Activated T-cell treated with anti-CD3 and anti-CD28 coated beads for 4 hours (primary cell): Measurements from ENCODE around the gene CMTM3.
A peak's percentile ranks its signal among the peaks of the same experiment; 100 is the strongest.
"Not testable (repeated sequence)": the region's sequence is repeated elsewhere in the genome, so short reads cannot be mapped to it uniquely, and the experiment has no call there.

Experiments used
- DNase-seq: peaks from one replicate; pipeline ENCODE4 v3.0.0-alpha.2; 2020

CMTM3 gene, protein sequence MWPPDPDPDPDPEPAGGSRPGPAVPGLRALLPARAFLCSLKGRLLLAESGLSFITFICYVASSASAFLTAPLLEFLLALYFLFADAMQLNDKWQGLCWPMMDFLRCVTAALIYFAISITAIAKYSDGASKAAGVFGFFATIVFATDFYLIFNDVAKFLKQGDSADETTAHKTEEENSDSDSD

DNA sequence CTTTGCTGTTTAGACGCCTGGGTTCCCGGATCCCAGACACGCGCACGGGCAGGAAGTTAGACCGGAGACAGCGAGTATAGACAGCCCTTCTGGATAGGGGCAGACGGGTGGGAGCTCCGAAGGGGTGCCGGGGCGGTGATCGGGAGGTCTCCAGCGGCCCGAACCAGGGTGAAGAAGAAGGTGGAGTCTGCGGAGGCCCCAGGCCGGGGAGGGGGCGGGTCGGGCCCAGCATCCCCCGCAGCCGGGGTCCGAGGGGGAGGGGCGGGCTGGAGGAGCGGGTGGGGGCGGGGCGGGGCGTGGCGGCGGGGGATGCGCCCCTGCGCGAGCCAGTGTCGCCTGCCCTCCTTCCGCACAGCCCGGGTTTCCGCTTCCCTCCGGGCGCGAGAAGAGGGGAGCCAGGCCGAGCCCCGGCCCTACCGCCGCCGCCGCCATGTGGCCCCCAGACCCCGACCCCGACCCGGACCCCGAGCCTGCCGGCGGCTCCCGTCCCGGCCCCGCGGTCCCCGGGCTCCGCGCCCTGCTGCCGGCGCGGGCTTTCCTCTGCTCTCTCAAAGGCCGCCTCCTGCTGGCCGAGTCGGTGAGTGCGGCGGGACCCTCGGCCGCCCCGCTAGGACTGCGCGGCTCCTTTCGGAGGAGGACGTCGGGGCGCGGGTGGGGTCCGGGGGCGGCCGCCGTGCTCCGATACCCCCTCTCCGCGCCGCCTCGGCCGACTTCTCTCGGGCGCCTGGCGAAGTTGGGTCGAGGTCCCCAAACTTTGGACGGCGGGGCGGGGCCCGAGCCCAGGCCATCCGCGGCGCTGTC is at the start of gene CMTM3:
Gene CMTM3, plus strand, starts transcription at position 329 of the 801 bp plus-strand sequence. Its CDS starts 102 bp downstream, at position 431.
- DNase-seq, result peak; percentile 69

DNA sequence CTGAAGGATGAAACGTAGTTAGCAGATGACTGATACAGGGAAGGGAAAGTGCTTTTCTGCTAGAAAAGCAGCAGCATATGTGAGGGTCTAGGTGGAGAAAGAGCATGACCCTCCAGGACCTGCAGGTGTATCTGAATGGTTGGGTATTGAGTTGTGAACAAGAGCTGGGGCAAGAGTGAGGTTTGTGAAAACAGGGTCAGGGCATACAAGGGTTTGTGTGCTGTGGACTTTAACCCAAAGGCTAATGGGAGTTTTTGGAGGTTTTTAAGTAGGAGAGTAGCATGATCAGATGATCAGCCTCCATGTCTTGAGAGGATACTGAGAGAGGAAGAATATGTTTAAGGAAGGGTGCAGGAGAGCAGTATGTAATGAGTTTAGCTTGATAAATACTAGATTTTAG is 44.4 kb upstream of the CMTM3 start:
- no peak for DNase-seq

DNA sequence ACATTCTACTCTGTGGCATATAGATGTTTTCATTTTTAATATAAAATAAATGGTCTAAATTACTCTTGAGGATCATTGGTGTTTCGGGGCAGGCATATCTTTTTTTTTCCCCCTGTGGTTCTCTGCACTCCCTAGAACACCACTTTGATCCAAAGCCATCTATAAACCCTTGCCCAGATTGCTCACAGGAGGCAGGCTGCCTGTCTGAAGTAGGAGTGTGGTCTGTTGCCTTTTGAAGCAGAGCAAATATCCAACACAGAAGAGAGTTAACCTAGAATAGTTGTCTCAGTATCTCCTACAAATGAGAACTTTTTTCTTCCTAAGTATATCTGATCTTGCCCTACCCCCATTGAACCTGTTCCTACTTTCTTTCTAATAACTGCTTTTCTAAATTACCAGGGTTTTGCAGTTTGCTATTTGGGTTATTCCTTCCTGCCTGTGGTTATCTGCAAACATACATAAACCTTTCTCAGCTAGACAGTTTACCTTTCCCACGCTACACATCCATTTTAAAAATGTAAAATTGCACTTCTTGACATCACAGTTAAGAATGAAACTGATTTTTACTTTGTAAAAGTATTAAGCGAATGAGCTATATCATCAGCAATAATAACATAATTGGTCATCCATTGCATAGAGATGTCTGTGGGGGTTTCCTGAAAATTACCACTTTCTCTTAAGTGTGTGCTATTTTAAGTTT is 43.0 kb upstream of the CMTM3 start:
- DNase-seq, result no peak

DNA sequence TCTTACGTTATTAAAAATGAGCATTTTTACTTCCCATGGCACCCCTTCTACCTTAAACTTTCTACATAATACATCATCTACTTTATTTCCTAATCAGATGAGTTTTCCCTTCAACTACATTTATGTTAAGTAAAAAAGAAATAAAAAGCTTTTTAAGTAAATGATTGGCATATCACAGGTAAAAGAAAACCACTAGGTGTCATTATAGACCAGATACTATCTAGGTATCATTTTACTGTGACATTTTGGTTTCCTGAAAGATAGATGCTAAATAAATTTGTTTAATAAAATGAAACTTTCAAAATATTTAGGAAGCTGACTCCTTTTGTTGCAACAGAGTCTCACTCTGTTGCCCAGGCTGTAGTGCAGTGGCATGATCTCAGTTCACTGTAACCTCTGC is 42.1 kb upstream of the CMTM3 start:
- no peak for DNase-seq

DNA sequence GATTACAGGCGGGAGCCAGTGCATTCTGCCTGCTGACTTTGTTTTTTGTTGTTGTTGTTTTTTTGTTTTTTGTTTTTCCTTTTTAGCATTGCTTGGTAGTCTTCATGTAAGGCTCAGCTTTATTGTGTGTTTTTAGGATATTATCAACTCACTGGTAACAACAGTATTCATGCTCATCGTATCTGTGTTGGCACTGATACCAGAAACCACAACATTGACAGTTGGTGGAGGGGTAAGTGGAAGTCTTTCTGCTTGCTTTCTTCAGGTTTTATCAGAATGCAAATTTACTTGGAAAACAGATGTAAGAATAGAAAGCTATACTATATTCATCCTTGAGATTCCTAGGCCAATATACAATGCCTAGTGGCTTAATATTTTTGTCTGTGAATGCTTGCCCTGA is 41.5 kb upstream of the CMTM3 start:
- no peak for DNase-seq

DNA sequence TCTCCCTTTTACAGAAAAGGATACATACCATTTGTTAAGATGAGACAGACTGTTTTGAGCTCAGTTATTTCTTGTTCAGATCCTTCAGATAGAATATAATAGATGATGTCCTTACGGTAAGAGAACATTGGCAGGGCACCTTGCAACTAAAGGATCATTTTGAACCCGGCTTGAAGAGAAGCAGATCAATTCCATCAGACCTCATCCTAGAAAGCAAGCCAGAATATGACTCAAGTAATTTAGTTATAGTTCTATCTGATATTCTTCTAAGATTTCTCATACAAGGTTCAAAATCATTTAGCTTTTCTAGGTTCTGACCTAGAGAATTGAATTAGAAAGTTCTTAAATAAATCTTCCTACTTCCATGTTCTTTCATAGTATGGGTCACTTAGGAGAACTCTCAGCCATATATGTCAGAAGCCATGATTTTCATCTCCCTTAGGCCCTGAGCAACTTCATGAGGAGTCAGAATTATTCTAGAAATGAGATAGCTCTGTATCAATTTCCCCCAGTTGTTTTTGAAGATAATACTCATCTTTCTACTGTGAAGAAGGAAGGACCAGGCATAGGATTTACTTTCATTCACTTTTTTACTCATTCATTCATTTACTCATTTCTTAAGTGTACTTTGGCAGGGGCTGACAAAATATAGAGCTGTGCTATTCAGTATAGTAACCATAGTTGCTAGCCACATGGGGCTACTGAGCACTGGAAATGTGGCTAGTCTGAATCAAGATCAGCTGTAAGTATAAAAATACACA is 40.8 kb upstream of the CMTM3 start:
- no peak for DNase-seq

DNA sequence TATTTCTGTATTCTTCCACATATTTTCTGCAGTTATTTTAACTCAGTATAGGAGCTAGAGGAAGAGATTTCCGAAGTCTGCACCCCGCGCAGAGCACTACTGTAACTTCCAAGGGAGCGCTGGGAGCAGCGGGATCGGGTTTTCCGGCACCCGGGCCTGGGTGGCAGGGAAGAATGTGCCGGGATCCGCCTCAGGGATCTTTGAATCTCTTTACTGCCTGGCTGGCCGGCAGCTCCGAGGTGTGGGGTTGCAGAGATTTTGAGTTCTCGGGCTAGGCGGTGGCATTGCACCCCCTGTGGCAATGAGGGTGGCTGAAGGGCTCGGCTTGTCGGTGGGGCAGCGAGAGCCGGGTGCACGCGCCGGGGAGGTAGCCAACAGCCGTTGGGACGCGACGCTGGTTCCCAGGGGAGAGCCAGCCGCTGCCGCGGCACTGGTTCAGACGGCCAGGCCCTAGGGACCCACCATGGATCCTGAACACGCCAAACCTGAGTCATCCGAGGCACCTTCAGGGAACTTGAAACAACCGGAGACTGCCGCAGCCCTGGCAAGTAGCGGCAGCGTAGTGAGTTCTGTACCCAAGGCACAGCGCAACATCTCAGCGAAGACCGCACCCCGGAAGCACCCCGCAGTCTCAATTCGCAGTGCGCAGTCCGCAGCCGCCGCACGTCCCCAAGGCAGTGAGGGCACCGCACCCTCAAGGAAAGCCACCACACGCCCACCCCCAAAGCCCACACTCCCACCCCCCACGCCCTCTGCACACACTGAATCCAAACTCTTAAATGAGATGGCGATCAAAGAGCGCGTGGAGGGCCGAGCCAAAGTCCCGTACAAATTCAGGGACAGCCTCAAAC is 38.2 kb upstream of the CMTM3 start, which contains the start of gene CMTM1:
Gene CMTM1, plus strand, starts transcription at position 389 of the 851 bp plus-strand sequence. Its CDS starts 75 bp downstream, at position 464.
- no peak for DNase-seq

DNA sequence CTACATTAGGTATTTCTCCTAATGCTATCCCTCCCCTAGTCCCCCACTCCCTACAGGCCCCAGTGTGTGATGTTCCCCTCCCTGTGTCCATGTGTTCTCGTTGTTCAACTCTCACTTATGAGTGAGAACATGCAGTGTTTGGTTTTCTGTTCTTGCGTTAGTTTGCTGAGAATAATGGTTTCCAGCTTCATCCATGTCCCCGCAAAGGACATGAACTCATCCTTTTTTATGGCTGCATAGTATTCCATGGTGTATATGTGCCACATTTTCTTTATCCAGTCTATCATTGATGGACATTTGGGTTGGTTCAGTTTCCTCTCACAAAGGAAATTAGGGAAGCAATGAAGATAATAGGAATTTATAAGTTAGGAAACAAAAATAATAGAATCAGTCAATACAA is 37.2 kb upstream of the CMTM3 start:
- DNase-seq, result not testable (repeated sequence)

DNA sequence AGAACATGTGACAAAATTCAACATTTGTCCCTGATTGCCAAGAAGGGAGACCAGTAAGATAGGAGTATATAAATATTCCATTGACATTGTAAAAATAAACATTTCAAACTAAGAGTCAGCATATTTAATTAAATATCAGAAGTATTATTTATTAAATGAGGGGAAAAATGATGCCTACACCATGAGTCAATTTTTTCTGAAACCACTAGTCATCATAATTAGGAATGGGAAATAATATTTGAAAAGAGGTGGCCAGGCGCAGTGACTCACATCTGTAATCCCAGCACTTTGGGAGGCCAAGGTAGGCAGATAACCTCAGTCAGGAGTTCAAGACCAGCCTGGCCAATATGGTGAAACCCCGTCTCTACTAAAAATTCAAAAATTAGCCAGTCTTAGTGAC is 36.1 kb upstream of the CMTM3 start:
- DNase-seq, result no peak

DNA sequence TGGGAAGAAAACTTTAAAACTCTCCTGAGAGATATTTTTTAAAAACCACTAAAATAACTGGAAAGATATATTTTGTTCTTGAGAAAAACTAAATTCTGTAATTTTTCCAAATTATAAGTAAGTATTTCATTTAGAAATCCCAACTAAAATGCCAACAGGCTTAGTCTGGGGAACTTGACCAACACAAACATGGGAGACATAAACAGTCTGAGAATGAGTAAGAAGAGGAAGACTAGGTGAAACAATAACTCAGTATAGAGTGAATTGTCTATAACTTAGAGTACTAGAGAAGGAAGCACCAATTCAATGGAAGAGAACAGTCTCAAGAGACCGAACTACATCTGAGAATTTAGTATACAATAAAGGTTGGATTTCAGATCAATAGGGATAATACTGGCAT is 35.4 kb upstream of the CMTM3 start:
- DNase-seq, result no peak

DNA sequence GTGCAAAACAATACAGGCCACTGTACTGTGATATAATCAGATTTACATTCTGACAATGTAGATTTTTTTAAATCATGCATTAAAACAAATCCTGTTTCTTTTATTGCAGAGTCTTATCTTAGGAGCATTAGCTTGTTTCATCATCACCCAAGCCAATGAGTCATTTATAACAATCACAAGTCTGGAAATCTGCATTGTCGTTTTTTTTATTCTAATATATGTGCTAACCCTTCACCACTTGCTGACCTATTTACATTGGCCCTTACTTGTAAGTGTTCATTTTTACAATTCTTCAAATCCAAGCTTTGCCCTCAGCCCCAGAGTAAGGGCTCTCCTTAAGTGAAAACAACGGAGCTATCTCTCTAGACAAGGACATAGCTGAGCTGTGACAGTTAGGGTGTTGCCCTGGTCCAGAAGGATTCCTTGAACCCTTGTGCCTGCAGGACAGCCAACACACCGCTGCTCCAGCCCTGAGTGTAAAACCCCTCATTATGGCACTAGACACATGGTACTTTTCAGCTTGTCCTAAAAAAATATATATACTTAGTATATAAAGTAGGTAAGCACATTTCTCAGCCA is 34.6 kb upstream of the CMTM3 start:
- no peak for DNase-seq

DNA sequence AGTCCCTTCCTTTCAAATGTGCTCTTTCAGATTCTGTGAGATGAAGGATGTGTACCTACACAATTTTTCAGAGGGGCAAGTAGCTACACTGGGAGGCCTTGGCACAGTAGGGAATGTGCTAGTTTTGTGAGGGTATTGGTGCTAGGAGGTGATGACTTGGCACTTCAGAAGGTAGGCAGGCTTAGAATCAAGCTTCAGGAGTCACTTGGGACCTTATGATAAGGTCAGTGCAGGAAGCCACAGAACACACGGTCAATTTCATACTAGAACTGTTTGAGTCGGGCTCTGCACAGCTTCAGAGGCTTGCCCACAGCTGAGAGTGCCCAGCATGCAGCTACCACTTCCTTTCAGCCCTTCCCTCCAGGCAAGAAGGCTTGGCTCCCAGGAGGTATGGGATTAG is 32.1 kb upstream of the CMTM3 start:
- no peak for DNase-seq

DNA sequence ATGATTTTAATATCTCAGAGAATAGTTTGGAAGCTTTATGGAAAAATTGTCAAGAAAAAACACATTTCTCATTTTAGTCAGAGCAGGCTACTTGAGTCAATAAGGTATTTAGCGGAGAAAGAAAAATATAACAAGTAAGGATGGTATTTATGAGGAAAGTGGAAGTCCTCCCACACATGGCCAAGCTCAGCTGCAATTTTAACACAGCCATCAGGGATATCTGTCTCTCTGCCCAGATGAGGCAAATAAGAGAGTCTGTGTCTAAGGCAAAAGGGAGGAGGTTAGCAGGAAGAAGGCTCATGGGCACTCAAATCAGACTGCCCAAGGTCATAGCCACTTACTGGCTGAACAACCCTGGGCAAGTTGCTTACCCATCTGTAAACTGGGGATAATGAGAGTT is 30.4 kb upstream of the CMTM3 start:
- no peak for DNase-seq

DNA sequence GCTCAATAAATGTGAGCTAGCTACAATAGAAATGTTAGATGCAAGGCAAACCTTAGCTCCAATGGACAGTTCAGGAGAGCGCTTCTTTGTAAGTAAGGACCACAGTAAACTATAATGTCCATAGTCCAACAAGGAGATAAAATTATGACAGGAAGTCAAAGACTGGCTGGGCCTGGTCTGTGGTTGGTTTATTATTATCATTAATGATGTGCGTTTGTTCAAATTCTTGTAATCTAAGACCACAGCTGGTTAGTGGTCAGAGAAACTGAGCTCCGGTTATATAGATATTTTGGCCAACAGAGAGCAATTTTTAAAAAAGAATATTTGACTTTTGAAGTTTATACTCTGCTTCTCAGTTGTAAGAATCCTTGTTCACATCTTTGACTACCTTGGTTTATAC is 30.0 kb upstream of the CMTM3 start:
- DNase-seq, result no peak

DNA sequence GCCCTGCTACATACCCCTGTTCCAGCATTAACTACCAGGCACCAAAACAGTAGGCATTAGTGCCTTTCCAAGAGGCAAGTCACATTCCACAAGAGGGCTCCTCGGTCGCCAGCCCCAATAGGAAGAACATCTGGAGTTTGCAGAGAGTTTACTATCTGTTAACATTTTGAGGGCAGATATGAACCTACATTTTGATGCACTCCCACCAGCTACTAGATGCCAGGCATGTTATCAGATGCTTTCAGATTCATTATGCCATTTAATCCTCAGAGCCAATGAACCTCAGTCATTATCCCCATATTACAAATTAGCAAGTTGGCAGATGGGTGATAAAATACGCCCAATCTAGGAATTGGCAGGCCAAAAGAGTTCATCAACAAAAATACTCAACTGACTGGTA is 29.4 kb upstream of the CMTM3 start:
- DNase-seq, result no peak

DNA sequence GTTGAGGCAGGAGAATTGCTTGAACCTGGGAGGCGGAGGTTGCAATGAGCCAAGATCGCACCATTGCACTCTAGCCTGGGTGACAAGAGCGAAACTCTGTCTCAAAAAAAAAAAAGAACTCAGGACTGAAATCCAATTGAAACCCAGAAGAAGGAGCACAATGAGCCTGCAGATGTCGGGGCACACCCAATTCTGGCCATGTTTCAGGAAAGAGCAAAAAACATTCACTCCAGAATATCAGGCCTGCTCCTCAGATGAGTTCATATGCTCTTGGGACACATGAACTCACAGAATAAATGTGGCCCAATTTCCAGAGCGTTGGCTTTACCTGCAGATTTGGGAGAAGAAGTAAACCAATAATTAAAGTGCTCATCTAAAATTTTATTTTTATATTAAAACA is 28.2 kb upstream of the CMTM3 start:
- no peak for DNase-seq

DNA sequence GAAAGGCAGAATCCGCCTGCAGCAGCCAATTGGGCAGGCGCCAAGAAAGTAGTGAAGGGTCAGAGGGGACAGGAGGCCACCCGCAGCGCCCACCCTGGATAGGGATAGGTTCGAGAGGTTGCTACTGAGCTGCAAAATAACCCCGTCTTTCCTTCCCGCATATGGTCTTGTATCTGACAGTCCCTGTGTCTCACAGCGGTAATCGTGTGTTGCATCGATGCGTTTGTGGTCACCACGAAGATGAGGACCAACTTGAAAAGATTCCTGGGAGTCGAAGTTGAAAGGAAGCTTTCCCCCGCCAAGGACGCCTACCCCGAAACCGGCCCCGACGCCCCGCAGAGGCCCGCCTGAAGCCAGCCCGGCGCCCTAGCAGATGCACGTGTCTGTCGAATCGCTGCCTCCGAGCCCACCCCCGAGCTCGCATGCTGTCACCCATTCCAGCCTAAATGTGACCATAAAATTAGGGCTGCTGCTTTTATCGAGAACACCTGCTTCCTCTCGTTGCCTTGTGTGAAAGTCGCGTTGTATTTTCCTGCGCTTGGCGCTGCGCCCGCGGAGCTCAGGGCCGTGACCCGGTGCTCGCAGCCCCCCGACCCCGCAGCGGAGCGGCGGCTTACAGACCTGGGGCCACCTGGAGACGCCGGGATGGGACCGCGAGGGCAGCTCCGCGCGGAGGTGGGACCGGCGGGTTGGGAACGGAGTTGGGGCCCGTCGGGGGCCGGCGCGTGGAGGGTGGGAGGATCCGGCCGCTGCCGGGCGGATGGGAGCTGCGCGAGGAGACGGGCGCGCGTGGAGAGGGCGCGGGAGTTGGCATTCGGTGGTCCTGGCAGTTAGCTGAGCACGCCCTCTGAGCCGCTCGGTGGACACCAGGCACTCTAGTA is 25.6 kb upstream of the CMTM3 start, which contains the start of gene CMTM2:
Gene CMTM2, plus strand, starts transcription at position 813 of the 881 bp plus-strand sequence. CDS start 145 bp downstream, outside the sequence.
- DNase-seq, result no peak

DNA sequence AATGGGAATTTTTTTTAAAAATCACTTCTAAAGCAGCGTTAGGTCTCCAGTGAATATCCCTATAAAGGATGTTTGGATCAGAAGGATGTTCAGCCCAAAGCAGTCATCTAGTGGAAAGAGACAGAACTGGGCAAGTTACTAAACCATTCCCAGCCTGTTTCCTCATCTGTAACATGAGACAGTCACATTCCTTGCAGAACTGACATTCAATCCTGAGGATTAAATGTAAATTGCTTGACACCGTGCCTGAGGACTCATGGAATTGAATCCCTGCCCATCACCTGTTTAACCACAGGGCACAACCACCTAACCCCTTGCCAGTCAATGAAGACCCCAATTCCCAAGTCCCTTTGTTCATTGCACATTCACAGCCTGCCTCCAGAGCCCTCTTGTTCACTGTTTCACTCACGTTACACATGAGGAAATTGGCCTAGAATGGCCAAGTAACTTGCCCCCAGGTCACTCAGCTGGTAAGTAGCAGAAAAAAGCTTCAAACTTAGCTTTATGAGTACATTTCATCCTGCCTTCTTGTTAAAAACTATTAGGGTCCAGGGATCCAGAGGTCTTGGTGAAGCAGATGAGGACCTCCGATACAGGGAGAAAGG is 23.8 kb upstream of the CMTM3 start:
- no peak for DNase-seq

DNA sequence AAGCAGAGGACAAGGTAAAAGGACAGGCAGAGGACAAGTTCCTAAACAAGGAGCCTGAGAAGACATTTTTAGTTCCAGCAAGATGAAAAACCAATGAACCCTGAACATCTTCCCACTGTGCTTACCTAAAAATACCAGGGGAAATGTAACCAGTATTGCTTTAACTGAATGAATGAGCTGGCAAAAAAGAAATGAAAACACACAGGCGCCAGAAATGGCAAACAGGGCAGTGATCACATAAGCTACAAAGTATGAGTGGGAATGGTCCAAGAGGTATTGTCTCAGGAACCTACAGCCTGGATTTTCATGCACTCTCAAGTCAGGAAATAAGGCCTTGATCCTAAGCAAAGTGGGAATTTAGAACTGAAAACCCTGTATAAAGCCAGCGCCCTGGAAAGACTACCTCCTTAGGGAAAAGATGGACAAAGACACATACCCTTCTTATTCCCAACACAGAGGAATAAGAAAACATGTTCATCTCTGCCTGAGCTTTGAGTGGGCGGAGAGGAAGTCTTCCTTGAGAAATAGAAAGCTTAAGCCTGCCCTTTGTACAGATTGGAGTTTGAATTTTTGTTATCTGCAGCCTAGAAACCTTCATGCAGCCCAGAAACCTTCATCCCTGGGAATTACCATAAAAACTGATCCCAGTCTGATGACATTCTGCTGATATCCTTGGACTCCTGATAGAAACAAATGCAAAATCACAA is 23.1 kb upstream of the CMTM3 start:
- no peak for DNase-seq
